Activated CD4-positive, alpha-beta T cell treated with anti-CD3 and anti-CD28 coated beads, Interleukin-2, amount 50 U/mL, for 24 hours (primary cell): ENCODE data around the gene TMEM214.
"Not testable (repeated sequence)": the region's sequence is repeated elsewhere in the genome, so short reads cannot be mapped to it uniquely, and the experiment has no call there.

Experiments used
- DNase-seq, 2 donors: peaks; one replicate each; pipeline ENCODE4 v3.0.0-alpha.2; 2020; ENCODE audit warnings: low read depth in 1 of 2, low spot score in 1 of 2

Gene TMEM214

GRCh38 chr2:27067385-27067784 is 34.6 kb downstream of the TMEM214 start:
- DNase-seq: no peak

- no peak for DNase-seq
These were observed 36.7 kb downstream of the TMEM214 start for GRCh38 chr2:27069436-27069835.

- DNase-seq: no peak
These were observed 37.3 kb downstream of the TMEM214 start for GRCh38 chr2:27069961-27070618.

GRCh38 chr2:27070653-27071276 is 38.0 kb downstream of the TMEM214 start:
- no peak for DNase-seq

- DNase-seq: peak; percentile 80 to 81
These were observed 38.7 kb downstream of the TMEM214 start, which contains the start of gene OST4 for GRCh38 chr2:27071277-27071989. Gene OST4 (minus strand): TSS chr2:27071654.

GRCh38 chr2:27071990-27072830 is 39.4 kb downstream of the TMEM214 start:
- DNase-seq: no peak

- no peak for DNase-seq
These were observed 40.2 kb downstream of the TMEM214 start for GRCh38 chr2:27072920-27073319.

- no peak for DNase-seq
These were observed 41.0 kb downstream of the TMEM214 start for GRCh38 chr2:27073782-27074181.

GRCh38 chr2:27074738-27075565 is 42.2 kb downstream of the TMEM214 start:
- peak in 1 of 2 donors; percentile 22 for DNase-seq

- DNase-seq: not testable (repeated sequence)
These were observed 42.8 kb downstream of the TMEM214 start for GRCh38 chr2:27075566-27075871.

GRCh38 chr2:27076323-27076722 is 43.6 kb downstream of the TMEM214 start:
- no peak for DNase-seq

- no peak for DNase-seq
These were observed 44.5 kb downstream of the TMEM214 start for GRCh38 chr2:27077231-27077630.

- DNase-seq: no peak
These were observed 45.8 kb downstream of the TMEM214 start, which contains the start of gene EMILIN1 for GRCh38 chr2:27078267-27079194. Gene EMILIN1 (plus strand): TSS chr2:27078615. CDS start chr2:27079066, 451 bp downstream.

GRCh38 chr2:27079233-27080139 is 46.7 kb downstream of the TMEM214 start:
- no peak for DNase-seq

- no peak for DNase-seq
These were observed 47.3 kb downstream of the TMEM214 start for GRCh38 chr2:27080140-27080469.

GRCh38 chr2:27080603-27080936 is 47.8 kb downstream of the TMEM214 start:
- no peak for DNase-seq

- no peak for DNase-seq
These were observed 49.4 kb downstream of the TMEM214 start for GRCh38 chr2:27081984-27082772.
